Lower lobe of right lung (tissue), 2 donors: ENCODE results near the gene NKAIN2. TPM values are rescaled to one million over a fixed set of nuclear protein-coding genes. Genes with fewer than 3 reads are reported as not detected.
A peak's percentile ranks its signal among the peaks of the same experiment; 100 is the strongest.
"Not testable (repeated sequence)": the region's sequence is repeated elsewhere in the genome, so short reads cannot be mapped to it uniquely, and the experiment has no call there.

Experiments used
- ATAC-seq, 2 donors: fragments of 200-7000 bp; cut with Tn5 transposase; one replicate each; pipeline ENCODE4 v1.9.1; 2020 to 2022; ENCODE audit warnings: mild to moderate bottlenecking in 2 of 2, moderate library complexity in 2 of 2
- DNase-seq: peaks from one replicate; pipeline ENCODE4 v3.0.0-alpha.2; 2020
- H3K27ac ChIP-seq: fragments of 200-600 bp; one replicate; pipeline ENCODE4 v1.8.0; 2022
- H3K27me3 ChIP-seq: fragments of 200-600 bp; one replicate; pipeline ENCODE4 v1.8.0; 2022; ENCODE audit warnings: low read depth
- H3K36me3 ChIP-seq: fragments of 200-600 bp; one replicate; pipeline ENCODE4 v1.8.0; 2022; ENCODE audit warnings: mild to moderate bottlenecking
- H3K4me1 ChIP-seq: fragments of 200-600 bp; one replicate; pipeline ENCODE4 v1.8.0; 2022
- H3K4me3 ChIP-seq: fragments of 200-600 bp; one replicate; pipeline ENCODE4 v1.8.0; 2022; ENCODE audit warnings: mild to moderate bottlenecking
- H3K9me3 ChIP-seq: fragments of 200-600 bp; one replicate; pipeline ENCODE4 v1.8.0; 2022
- intact Hi-C: fragments of 100-400 bp; cut with DNase I; formaldehyde crosslinking; loops from one replicate; pipeline ENCODE4 v1.11.0; 2022
- total RNA-seq: library from RNA; stranded (reverse); fragmentation: NEBNext Ultra II Directional; extraction: Animal tissue kit (Norgen Biotek cat#: 25700); gene quantifications from one replicate; pipeline ENCODE4 v1.2.1, GENCODE V29; 2021
- TF ChIP-seq, protein P1 (sequence below): fragments of 200-600 bp; IDR thresholded peaks from one replicate; pipeline ENCODE4 v1.8.0; 2022; ENCODE audit warnings: antibody characterized with exemption, mild to moderate bottlenecking
- donor health status: DM: no; HTN: yes; CAD: no; lungs with severe emphysema.

The NKAIN2 gene
- total RNA-seq, 1 donor from 2014 or later = 0.12 TPM

DNA sequence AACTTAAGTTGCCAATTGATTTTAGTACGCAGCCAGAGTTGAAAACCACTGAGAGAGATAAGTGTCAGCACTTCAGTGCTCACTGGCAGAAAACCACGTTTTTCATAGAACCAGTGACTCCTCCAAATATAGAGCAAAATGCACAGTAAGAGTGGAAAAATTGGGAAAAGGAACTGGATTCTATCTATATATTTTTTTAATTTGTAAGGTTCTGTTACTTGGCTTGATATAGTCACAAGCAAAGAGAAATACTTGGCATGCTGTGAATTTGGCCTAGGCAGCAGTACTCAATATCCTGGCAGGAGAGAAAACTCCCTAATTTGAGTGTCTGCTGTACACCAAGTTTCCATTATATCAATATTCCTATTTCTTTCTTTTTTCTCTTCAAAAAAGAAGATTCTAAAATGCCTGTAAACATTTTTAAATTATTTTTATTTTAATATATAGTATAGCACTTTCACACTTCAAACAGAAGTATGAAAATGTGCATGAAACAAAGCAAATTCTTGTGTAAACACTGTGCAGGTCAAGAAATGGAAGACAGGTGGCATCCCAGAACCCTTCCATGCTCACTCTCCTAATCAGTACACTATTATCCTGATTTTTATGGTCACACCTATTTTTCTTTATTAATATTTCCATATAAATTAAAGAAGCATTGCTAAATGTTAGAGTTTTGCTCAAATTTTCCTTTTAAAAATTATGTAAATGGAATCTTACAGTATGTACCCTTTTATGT is 596.8 kb downstream of the NKAIN2 start:
- no peak overlapping the region for H3K27ac ChIP-seq
- no peaks in the 10 kb centered on the region for H3K9me3 ChIP-seq
- no peak for ATAC-seq
- no peak overlapping the region for H3K4me3 ChIP-seq
- DNase-seq = no peak
- H3K27me3 ChIP-seq = no peaks in the 10 kb centered on the region
- no peaks in the 10 kb centered on the region for H3K36me3 ChIP-seq
- H3K4me1 ChIP-seq = no peaks in the 10 kb centered on the region
- TF ChIP-seq, protein P1, sequence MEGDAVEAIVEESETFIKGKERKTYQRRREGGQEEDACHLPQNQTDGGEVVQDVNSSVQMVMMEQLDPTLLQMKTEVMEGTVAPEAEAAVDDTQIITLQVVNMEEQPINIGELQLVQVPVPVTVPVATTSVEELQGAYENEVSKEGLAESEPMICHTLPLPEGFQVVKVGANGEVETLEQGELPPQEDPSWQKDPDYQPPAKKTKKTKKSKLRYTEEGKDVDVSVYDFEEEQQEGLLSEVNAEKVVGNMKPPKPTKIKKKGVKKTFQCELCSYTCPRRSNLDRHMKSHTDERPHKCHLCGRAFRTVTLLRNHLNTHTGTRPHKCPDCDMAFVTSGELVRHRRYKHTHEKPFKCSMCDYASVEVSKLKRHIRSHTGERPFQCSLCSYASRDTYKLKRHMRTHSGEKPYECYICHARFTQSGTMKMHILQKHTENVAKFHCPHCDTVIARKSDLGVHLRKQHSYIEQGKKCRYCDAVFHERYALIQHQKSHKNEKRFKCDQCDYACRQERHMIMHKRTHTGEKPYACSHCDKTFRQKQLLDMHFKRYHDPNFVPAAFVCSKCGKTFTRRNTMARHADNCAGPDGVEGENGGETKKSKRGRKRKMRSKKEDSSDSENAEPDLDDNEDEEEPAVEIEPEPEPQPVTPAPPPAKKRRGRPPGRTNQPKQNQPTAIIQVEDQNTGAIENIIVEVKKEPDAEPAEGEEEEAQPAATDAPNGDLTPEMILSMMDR = no peak
- intact Hi-C loops = no loop called here

GRCh38 chr6:124410425-124410824 is 606.8 kb downstream of the NKAIN2 start:
- H3K4me3 ChIP-seq, intact Hi-C loops, DNase-seq, H3K36me3 ChIP-seq, H3K27ac ChIP-seq, H3K4me1 ChIP-seq, H3K9me3 ChIP-seq, ATAC-seq, H3K27me3 ChIP-seq: not testable (repeated sequence)

- H3K4me1 ChIP-seq, intact Hi-C loops, H3K27me3 ChIP-seq, H3K27ac ChIP-seq, H3K4me3 ChIP-seq, H3K36me3 ChIP-seq, ATAC-seq, H3K9me3 ChIP-seq: not testable (repeated sequence)
- DNase-seq = peak; percentile 33
These were observed 609.0 kb downstream of the NKAIN2 start for GRCh38 chr6:124412657-124413056.

- no peak for ATAC-seq
- Histone ChIP-seq H3K36me3 (no peaks in the 10 kb centered on the region), H3K9me3 (no peaks in the 10 kb centered on the region), H3K27ac (no peak overlapping the region), H3K27me3 (no peaks in the 10 kb centered on the region), H3K4me3 (no peak overlapping the region), H3K4me1 (no peaks in the 10 kb centered on the region)
- DNase-seq = no peak
- intact Hi-C loops = no loop called here
- TF ChIP-seq, protein P1 = no peak
These were observed 616.6 kb downstream of the NKAIN2 start for GRCh38 chr6:124420116-124420840.

- H3K4me3 ChIP-seq = no peak overlapping the region
- no peak for ATAC-seq
- no peak overlapping the region for H3K27ac ChIP-seq
- DNase-seq = no peak
- H3K36me3 ChIP-seq = no peaks in the 10 kb centered on the region
- TF ChIP-seq, protein P1 = no peak
- H3K4me1 ChIP-seq = no peaks in the 10 kb centered on the region
- no peaks in the 10 kb centered on the region for H3K27me3 ChIP-seq
- no peaks in the 10 kb centered on the region for H3K9me3 ChIP-seq
- intact Hi-C loops = no loop called here
These were observed 620.0 kb downstream of the NKAIN2 start for GRCh38 chr6:124423621-124424020.

DNA sequence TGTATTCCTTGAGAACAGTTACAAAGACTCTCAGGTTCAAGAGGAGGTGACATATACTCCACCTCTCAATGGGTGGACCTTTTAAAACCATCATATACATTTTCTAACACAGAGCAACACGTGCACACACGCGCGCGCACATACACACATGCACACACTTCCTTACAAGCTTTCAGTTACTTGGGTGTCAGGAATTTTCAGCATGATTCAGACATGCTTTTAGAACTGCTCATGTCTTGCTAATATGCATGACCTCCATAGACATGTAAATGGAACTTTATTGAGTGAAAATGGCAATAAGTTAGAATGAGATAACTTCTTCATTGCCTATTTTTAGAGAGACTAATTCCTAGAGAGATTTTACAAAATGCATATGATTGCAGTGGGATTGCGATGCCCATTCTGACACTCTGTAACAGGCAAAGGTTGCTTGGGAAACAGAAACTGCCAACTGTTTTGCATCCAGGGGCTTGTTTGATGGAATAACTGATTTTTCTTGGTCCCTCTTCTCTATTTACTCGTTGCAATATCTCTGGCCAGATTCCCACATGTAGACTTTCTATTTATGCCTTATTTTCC is 627.2 kb downstream of the NKAIN2 start:
- no peaks in the 10 kb centered on the region for H3K9me3 ChIP-seq
- intact Hi-C loops = no loop called here

More for the DNA sequence above, 627.2 kb downstream of the NKAIN2 start:
- Histone ChIP-seq H3K4me1 (no peaks in the 10 kb centered on the region), H3K27ac (no peak overlapping the region), H3K27me3 (no peaks in the 10 kb centered on the region), H3K4me3 (no peak overlapping the region), H3K36me3 (no peaks in the 10 kb centered on the region)
- no peak for DNase-seq
- ATAC-seq = no peak
- TF ChIP-seq, protein P1 = no peak
